ENCODE data around the gene ELF2.
A peak's percentile ranks its signal among the peaks of the same experiment; 100 is the strongest.
"Not testable (repeated sequence)": the region's sequence is repeated elsewhere in the genome, so short reads cannot be mapped to it uniquely, and the experiment has no call there.

ELF2 gene

DNA sequence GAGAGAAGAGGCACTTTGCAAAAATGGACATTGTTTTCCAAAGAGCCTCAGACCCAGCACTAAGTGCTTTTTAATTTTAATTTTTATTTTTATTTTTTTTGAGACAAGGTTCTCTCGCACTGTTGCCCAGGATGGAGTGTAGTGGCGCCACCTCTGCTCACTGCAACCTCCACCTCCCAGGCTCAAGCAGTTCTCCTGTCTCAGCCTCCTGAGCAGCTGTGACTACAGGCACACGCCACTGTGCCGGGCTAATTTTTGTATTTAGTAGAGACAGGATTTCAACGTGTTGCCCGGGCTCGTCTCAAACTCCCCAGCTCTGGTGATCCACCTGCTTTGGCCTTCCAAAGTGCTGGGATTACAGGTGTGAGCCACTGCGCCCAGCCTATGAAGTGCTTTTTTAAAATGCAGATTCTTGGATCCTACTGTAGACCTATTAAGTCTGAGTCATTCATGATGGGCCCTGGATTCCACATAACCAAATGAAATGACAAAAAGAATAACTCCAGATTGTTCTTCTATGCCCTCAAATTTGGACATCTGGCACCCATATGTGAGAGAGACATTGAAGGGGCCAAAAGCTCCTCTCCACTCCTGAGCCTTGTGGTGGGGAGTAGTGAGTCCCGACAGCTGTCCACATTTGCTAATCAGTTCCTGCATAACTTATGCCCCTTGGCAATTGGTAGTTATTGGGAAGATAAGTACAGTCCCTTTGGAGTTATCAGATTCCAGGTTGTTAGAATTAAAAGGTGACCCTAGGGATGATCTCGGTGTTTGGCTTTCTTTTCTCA, 157.9 kb downstream of the ELF2 start:
- DNase-seq (ENCODE audit: low spot score): no peak

DNA sequence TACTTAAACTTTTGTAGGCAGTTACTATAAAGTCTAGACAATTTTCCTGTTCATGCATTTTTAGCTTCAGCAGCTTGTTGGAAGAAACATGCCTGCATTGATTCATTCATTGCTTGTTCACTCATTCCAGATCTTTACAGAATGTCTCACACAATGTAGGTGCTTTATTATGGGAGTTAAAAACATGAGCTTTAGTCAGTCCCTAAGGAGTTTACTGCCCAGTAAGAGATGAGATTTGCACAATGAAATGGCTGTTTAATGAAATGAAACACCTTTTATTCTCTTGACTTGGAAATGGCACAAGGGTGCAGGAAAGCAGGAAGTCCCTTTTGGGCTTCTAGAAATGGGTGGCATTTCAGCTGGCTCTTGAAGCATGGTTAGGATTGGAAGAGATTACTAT, 158.5 kb downstream of the ELF2 start:
- DNase-seq (ENCODE audit: low spot score): no peak

DNA sequence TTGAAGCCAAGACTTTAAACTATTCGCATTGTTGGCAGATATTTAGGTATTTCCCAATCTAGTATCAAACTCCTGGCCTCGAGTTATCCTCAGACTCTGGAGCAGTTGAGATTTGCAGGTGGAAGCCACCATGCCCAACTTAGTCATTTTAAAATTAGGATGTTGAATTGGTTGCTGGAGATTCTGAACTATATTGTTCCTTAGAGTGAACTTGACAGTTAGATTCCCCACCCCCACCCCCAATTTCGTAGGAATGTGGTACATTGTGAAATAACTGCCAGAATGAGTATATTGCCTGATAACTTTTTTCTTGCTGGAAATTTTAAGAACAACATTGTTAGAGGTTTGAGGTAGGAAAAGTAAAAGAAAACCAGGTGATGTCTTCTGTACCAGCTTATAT, 159.2 kb downstream of the ELF2 start:
- DNase-seq (ENCODE audit: low spot score): no peak

DNA sequence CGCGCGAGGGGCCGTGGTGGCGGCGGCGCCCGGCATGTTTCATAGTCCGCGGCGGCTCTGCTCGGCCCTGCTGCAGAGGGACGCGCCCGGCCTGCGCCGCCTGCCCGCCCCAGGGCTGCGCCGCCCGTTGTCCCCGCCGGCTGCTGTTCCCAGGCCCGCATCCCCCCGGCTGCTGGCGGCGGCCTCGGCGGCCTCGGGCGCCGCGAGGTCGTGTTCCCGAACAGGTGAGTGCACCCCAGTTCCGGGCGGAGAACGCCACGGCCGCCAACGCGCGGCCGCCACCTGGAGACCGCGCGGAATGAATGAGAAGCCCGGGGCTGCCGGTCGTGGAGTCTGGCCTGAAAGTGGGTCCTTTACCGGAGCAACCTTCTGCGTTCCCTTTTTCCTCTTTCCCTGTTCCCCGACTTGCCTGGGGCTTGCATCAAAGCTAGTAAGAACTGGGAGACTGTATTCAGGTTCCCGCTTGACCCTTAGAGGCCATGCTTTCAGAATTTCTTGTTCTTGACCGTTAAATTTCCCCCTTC, 161.0 kb downstream of the ELF2 start:
- DNase-seq (ENCODE audit: low spot score): peak; percentile 81

DNA sequence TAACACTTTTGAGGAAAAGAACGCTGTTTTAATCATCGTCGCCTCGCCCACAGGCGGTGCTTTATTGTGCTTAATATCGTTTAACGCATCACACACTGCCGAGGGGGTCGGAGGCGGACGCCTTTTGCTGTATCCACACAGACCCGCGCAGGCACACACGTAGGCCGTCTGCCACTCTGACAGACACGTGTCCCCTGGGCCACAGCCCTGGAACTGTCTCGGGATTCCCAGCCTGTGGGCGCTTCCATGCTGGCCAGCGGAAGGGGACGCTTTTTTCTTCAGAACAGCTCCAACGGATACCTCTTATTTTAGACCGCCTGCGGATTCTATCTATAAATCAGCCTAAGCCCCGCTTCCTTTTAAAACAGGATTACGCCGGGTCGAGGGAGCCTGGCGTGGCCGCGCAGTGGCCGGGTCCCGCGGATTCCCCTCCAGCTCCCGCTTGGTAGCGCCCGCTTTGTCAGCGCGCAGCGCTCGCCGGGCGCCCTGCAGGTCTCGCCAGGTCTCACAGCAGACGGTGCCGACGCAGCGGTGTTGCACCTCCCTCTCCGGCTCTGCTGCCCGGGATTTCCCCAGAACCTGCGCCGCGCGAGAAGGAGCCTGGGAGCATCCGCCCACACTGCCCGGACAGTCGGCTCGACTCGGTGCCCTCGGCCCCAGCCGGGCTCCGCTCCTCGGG, 161.6 kb downstream of the ELF2 start, which contains the start of gene NOCT:
NOCT (plus strand) TSS at position 513 of the 679 bp plus-strand sequence. CDS start 201 bp downstream, outside the sequence.
- peak; percentile 94 for DNase-seq (ENCODE audit: low spot score)

DNA sequence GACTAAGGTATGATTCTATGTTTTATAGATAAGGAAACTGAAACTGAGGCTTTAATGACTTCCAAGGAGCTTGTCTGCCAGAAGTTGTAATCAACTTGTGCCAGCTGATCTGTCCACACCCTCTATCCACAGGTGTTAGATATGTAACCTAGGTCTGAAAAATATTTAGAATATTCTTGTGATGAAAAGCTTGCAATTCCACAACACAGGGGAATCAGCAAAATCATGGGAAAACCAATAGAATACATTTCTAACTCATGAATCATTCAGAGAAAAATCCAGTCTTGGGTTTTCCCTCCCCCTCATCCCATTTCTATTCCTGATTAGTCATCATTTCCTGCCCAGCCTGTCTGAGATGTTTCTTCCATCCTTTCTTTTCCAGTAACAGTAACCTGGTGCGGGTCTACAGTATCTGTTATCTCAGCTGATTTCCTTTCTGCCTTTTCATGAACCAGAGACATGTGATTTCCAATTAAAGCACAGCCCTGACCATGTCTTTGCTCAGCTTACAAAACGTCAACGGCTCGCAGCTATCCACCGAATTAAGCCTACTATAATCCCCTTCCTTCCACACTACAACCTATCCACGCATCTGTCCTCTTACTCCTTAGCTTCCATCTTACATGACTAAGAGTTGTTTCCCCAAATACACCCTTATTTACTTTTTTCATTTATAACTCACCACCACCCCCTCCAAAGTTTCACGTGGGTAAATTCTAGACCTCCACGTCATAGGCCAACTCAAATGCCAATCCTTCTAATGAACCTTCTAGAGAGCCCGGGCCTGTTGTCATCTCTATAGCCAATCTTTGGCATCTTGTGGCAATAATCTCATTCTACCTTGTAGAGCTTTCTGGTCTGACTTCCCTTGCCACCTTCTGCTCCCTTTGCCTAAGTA, 162.4 kb downstream of the ELF2 start:
- DNase-seq (ENCODE audit: low spot score): no peak

DNA sequence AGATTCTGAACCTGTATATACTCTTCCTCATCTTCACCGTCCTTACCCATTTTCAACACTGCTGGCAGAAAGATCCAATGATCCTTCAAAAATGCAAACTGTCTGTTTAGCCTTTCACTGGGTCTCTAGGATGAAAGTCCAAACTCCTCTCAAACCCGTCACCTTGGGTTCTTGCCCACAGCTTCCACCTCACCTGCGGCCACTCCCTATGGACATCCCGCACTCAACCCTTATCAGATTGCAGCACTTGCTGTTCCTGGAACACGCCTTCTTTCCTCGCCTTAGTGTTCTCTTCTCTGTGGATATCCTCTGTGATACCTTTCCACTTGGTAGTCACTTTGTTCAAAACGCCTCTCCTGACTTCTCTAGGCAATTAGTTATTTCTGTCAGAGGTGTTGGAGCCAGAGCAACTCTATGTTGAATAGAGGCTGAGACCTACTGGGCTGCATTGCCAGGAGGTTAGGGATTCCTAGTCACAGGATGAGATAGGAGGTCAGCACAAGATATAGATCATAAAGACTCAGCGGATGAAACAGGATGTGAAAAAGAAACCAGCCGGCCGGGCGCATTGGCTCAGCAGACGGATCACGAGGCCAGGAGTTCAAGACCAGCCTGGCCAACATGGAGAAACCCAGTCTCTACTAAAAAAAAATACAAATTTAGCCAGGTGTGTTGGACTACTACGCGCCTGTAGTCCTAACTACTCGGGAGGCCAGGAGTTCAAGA, 165.6 kb downstream of the ELF2 start:
- DNase-seq (ENCODE audit: low spot score): no peak

DNA sequence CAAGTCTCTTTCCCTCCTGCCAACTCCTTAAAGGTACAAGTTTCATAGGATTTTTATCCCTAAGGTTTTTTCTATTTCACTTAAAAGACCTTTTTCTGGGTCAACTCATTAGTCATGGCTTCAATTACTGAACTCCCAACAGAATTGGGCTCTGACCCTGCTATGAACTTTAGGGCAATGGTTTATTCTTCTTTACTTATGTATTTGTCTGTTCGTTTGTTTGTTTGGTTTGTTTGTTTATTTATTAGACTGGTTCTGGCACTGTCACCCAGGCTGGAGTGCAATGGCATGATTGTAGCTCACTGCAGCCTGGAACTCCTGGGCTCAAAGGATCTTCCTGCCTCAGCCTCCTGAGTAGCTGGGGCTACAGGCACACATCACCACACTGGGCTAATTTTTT, 167.3 kb downstream of the ELF2 start:
- DNase-seq (ENCODE audit: low spot score): no peak

DNA sequence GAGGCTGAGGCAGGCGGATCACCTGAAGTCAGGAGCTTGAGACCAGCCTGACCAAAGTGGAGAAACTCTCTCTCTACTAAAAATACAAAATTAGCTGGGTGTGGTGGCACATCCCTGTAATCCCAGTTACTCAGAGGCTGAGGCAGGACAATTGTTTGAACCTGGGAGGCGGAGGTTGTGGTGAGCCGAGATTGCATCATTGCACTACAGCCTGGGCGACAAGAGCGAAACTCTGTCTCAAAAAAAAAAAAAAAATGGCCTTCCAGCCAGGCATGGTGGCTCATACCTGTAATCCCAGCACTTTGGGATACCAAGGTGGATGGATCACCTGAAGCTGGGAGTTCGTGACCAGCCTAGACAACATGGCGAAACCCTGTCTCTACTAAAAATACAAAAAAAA, 168.7 kb downstream of the ELF2 start:
- not testable (repeated sequence) for DNase-seq (ENCODE audit: low spot score)

DNA sequence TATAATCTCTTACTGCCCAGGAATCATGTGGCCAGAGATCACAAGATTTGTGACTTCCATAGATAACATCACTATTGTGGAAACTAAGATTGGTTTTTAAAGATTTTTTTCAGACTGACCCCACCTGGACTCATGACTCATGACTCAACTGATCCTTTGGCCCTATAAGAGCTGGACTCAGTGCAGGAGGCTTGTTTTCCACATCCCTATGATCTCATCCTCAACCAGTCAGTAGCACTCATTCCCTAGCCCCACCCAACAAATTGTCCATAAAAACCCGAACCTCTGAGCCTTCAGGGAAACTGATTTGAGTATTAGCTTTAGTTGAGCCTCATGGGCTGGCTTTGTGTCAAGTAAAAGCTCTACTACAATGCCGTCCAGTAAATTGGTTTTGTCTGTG, 169.4 kb downstream of the ELF2 start:
- DNase-seq (ENCODE audit: low spot score): no peak
